ENCODE results near the gene NBR1.
"Not testable (repeated sequence)": the region's sequence is repeated elsewhere in the genome, so short reads cannot be mapped to it uniquely, and the experiment has no call there.

Gene NBR1

GRCh38 chr17:43170766-43171585 lies at the start of gene NBR1:
TSS of gene NBR1 (plus strand) at chr17:43171214. CDS start at chr17:43175800, 4,586 bp downstream.
- peak; percentile 99 for DNase-seq (ENCODE audit: low spot score)

GRCh38 chr17:43125133-43125966 lies 45.7 kb upstream of the NBR1 start, which contains the start of gene BRCA1:
TSS of gene BRCA1 (minus strand) at chr17:43125364. CDS start at chr17:43124096, 1,268 bp downstream.
- peak; percentile 98 for DNase-seq (ENCODE audit: low spot score)

- DNase-seq (ENCODE audit: low spot score): peak; percentile 63
These were observed 44.8 kb upstream of the NBR1 start for GRCh38 chr17:43125967-43126910.

- peak; percentile 44 for DNase-seq (ENCODE audit: low spot score)
These were observed 44.1 kb upstream of the NBR1 start for GRCh38 chr17:43126911-43127290.

GRCh38 chr17:43127333-43127876 lies 43.6 kb upstream of the NBR1 start:
- peak; percentile 26 for DNase-seq (ENCODE audit: low spot score)

- no peak for DNase-seq (ENCODE audit: low spot score)
These were observed 41.4 kb upstream of the NBR1 start for GRCh38 chr17:43129671-43130010.

- no peak for DNase-seq (ENCODE audit: low spot score)
These were observed 38.9 kb upstream of the NBR1 start for GRCh38 chr17:43132117-43132516.

- DNase-seq (ENCODE audit: low spot score): not testable (repeated sequence)
These were observed 37.6 kb upstream of the NBR1 start for GRCh38 chr17:43133439-43133838.

- DNase-seq (ENCODE audit: low spot score): no peak
These were observed 36.1 kb upstream of the NBR1 start for GRCh38 chr17:43134774-43135453.

- no peak for DNase-seq (ENCODE audit: low spot score)
These were observed 35.6 kb upstream of the NBR1 start for GRCh38 chr17:43135454-43135819.

GRCh38 chr17:43136574-43136973 lies 34.4 kb upstream of the NBR1 start:
- not testable (repeated sequence) for DNase-seq (ENCODE audit: low spot score)

GRCh38 chr17:43138531-43138930 lies 32.5 kb upstream of the NBR1 start:
- not testable (repeated sequence) for DNase-seq (ENCODE audit: low spot score)

- DNase-seq (ENCODE audit: low spot score): peak; percentile 13
These were observed 30.4 kb upstream of the NBR1 start for GRCh38 chr17:43140396-43141332.

- DNase-seq (ENCODE audit: low spot score): no peak
These were observed 28.9 kb upstream of the NBR1 start for GRCh38 chr17:43142153-43142552.

GRCh38 chr17:43143201-43143600 lies 27.8 kb upstream of the NBR1 start:
- no peak for DNase-seq (ENCODE audit: low spot score)

GRCh38 chr17:43146649-43147048 lies 24.4 kb upstream of the NBR1 start:
- DNase-seq (ENCODE audit: low spot score): no peak

- no peak for DNase-seq (ENCODE audit: low spot score)
These were observed 19.0 kb upstream of the NBR1 start for GRCh38 chr17:43151880-43152456.

- DNase-seq (ENCODE audit: low spot score): not testable (repeated sequence)
These were observed 17.7 kb upstream of the NBR1 start for GRCh38 chr17:43153197-43153835.

GRCh38 chr17:43155666-43156065 lies 15.3 kb upstream of the NBR1 start:
- DNase-seq (ENCODE audit: low spot score): no peak
